GM20000 (cell line): Measurements from ENCODE around the gene BRME1.

Experiments used
- DNase-seq: peaks from one replicate; pipeline ENCODE4 v3.0.0; 2012; ENCODE audit warnings: low spot score
- CTCF ChIP-seq: IDR thresholded peaks from 2 replicates; pipeline ENCODE4 v1.5.1; 2012; ENCODE audit warnings: mild to moderate bottlenecking, control low read depth; ENCODE audit errors: extremely low read depth, missing control alignments

Gene BRME1

GRCh38 chr19:13946414-13946813 lies 40.5 kb upstream of the BRME1 start:
- no peak for TF ChIP-seq CTCF
- no peak for DNase-seq

DNA sequence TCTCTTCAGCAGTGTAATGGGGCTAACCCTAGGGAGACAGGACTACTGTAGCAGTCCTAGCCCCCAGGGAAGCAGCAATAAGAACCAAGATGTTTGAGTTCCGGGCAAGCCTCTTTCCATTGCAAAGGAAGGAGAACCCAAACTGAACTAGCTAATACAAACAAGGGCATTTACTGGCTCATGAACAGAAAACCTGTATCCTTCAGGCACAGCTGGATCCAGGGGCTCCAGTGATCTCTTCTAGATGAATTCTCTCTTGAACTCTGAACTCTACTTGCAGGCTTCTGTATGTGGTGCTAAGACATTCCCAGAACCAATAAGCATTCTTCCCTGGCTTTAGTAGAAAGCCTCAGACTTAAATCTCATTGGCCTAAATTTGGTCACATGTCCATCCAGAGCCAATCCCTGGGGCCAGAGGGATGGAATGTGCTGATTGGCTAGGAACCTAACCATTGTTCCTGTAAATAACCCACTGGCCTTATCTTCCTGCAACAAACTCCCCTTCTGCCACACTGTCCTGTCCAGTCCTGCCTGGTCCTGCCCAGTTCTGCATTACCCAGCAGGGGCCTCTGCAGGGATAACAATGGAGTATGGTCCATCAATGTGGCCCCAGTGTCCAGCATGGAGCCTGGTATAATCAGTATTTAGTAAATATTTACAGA lies 36.2 kb upstream of the BRME1 start:
- TF ChIP-seq CTCF: no peak
- no peak for DNase-seq

GRCh38 chr19:13938301-13939064 lies 32.6 kb upstream of the BRME1 start, which contains the start of gene PODNL1:
Gene PODNL1, minus strand, starts transcription at chr19:13938417. Its CDS starts 236 bp downstream, at chr19:13938181.
- no peak for TF ChIP-seq CTCF
- DNase-seq: no peak

- DNase-seq: no peak
- TF ChIP-seq CTCF: no peak
Observed at GRCh38 chr19:13937479-13938300, 31.8 kb upstream of the BRME1 start.

DNA sequence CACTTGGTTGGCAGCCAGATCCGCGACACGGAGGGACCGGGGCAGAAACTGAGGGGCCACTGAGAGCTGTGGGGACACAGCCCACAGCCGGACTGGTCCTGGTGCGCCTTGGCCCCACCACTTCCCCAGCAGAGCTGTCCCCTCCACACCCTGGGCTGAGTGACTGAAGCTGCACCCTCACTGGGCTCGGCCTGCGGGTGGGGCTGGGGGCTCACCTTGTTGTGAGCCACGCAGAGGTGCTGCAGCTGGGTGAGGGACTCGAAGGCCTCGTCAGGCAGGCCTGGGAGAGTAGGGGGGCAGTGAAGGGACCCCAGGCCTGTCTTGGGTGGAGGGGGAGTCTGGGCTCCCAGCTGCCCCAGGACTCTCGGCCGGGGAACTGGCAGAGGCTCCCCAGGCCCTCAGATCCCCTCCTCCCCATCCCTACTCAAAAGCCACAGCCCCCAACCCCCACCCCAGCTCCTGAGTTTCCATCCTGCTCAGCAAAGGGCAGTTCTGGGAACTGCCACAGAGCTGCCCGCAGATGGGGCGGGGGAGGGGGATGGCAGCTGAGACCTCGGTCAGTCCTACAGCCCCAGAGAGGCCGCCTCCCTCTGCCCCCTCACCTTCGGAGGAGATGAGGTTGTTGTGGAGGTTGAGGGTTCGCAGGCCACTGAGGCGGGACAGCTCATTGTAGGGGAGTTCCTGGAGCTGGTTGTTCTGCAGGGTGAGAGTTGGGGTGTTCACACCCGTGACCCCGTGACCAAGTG lies 30.0 kb upstream of the BRME1 start:
- TF ChIP-seq CTCF: no peak
- no peak for DNase-seq

- no peak for TF ChIP-seq CTCF
- no peak for DNase-seq
Observed at GRCh38 chr19:13934785-13935109, 28.8 kb upstream of the BRME1 start.
